ENCODE data around the gene TRIM7. TPM values are rescaled to one million over a fixed set of nuclear protein-coding genes. Genes with fewer than 3 reads are reported as not detected.
A peak's percentile ranks its signal among the peaks of the same experiment; 100 is the strongest.

Gene TRIM7
- total and polyA plus RNA-seq, 2 of the 4 experiments (the other 2 are of a cell fraction): 0.54 to 1.0 TPM

- H2BK5ac ChIP-seq (ENCODE audit: low read depth, low read length, poor library complexity, severe bottlenecking): no peak overlapping the region
- H3K14ac ChIP-seq (replicated peaks; ENCODE audit: low read depth, low read length): no peak overlapping the region
- peak overlapping the region; percentile 76 for H3K4me2 ChIP-seq (ENCODE audit: low read depth, low read length)
- H2BK15ac ChIP-seq (ENCODE audit: low read depth, low read length): no peak overlapping the region
- H3K56ac ChIP-seq (ENCODE audit: extremely low read depth, insufficient read depth, low read length): no peak overlapping the region
- H2AK5ac ChIP-seq (ENCODE audit: low read depth, low read length): 0 out of 2 replicates have a peak overlapping the region, but pooled peaks have one; percentile 45
- no peaks in the 10 kb centered on the region for H3K79me1 ChIP-seq (ENCODE audit: low read depth in 1 of 2, low read length in 2 of 2)
- POLR2A ChIA-PET (ENCODE audit: unreplicated experiment): interaction anchor here (1.3 kb wide), 1 partner anchor 8 kb away, joined by 3 read pairs; no protein-coding TSS in a partner anchor
- no peak overlapping the region for H4K91ac ChIP-seq (ENCODE audit: insufficient read depth, low read depth, low read length)
- peak overlapping the region; percentile 79 for H2AK9ac ChIP-seq (replicated peaks; ENCODE audit: low read depth, low read length, poor library complexity)
- no peaks in the 10 kb centered on the region; the same call in 1 of the 2 replicates for H3K27me3 ChIP-seq (ENCODE audit: control insufficient read depth, insufficient read depth, low read length)
- no TSS peak for BruUV-seq (replicated peaks)
- H4K5ac ChIP-seq (ENCODE audit: low read depth, low read length): no peak overlapping the region
- 0 out of 2 replicates have a peak, but pooled peaks cover 6% of the 10 kb centered on the region for H3K9me1 ChIP-seq (ENCODE audit: insufficient read depth, low read length)
- H4K20me1 ChIP-seq (ENCODE audit: insufficient read depth, low read length): no peaks in the 10 kb centered on the region
- H3K27ac ChIP-seq (ENCODE audit: insufficient read depth, low read length): no peak overlapping the region
- peak overlapping the region; percentile 91 for H2AFZ ChIP-seq (replicated peaks; ENCODE audit: low read length, poor library complexity)
- peaks cover 4% of the 10 kb centered on the region; the same call in 1 of the 2 replicates for H3K4me1 ChIP-seq (ENCODE audit: control insufficient read depth, insufficient read depth, low read length)
- no peaks in the 10 kb centered on the region for H3K9me3 ChIP-seq (ENCODE audit: control insufficient read depth, insufficient read depth, low read length)
- DNase-seq (peak; percentile 21), ATAC-seq (ENCODE audit: low read depth) (no peak)
- H3K18ac ChIP-seq (ENCODE audit: low read depth, low read length): no peak overlapping the region
- H2BK20ac ChIP-seq (ENCODE audit: low read depth, low read length): no peak overlapping the region
- CTCF ChIA-PET: interaction anchor here (1.0 to 1.3 kb wide), 3 partner anchors 14 to 22 kb away, joined by 3 to 4 read pairs (median 3); no protein-coding TSS in a partner anchor
- H3K36me3 ChIP-seq (ENCODE audit: control insufficient read depth, insufficient read depth, low read length): no peaks in the 10 kb centered on the region
- intact Hi-C loops (cut with micrococcal nuclease) (no loop called here), in situ Hi-C loops (cut with MboI; ENCODE audit: low sequenced_read_pairs) (no loop called here), dilution Hi-C loops (cut with HindIII; ENCODE audit: low sequenced_read_pairs, unreplicated experiment) (no loop called here)
- WGBS, 2 experiments (ENCODE audit: extremely low coverage in 2 of 2, insufficient read length in 1 of 2): 27% methylated on average over 29 of the region's 37 CpGs; no CpG with 5 or more reads in 1 of the 2 experiments
- no peak overlapping the region for H3K9ac ChIP-seq (ENCODE audit: low read depth, low read length)
- no peak overlapping the region for H3K4ac ChIP-seq (ENCODE audit: low read depth, low read length)
- no peak overlapping the region for H3K23ac ChIP-seq (ENCODE audit: low read depth, low read length)
- peak overlapping the region; percentile 36; the same call in 1 of the 2 replicates for H3K4me3 ChIP-seq (ENCODE audit: insufficient read depth, low read depth, low read length)
- no peak overlapping the region for H4K8ac ChIP-seq (ENCODE audit: low read depth in 2 of 2, low read length in 2 of 2)
- no peak overlapping the region for H2BK120ac ChIP-seq (ENCODE audit: low read depth, low read length)
- TF ChIP-seq SMC3 (IDR thresholded peaks at IDR 0.05; ENCODE audit: low read depth, low read length) (no peak), MXI1 (IDR thresholded peaks at IDR 0.05; ENCODE audit: borderline replicate concordance, low read depth, low read length) (no peak), ELK1 (IDR thresholded peaks at IDR 0.05; ENCODE audit: borderline replicate concordance, low read depth, low read length) (no peak), FOS (IDR thresholded peaks at IDR 0.05; ENCODE audit: low read depth, low read length) (no peak), MAFK (IDR thresholded peaks at IDR 0.05; ENCODE audit: low read depth, low read length) (no peak), RAD21 (IDR thresholded peaks at IDR 0.05; ENCODE audit: low read length) (no peak), CTCF (conservative IDR thresholded peaks at IDR 0.05; ENCODE audit: low read depth, low read length) (no peak), CEBPB (IDR thresholded peaks at IDR 0.05; ENCODE audit: low read depth, low read length) (no peak), POLR2A (IDR thresholded peaks at IDR 0.05; ENCODE audit: low read depth, low read length) (no peak), USF2 (IDR thresholded peaks at IDR 0.05; ENCODE audit: low read depth, low read length) (no peak), RFX5 (IDR thresholded peaks at IDR 0.05; ENCODE audit: low read depth, low read length) (no peak)
These were observed 1.0 kb upstream of the TRIM7 start for GRCh38 chr5:181205761-181206649.

Data from IMR-90 (cell line).